HFF-Myc (cell line): ENCODE data around the gene MAP3K15.

Experiments used
- DNase-seq: peaks from one replicate; pipeline ENCODE4 v3.0.0-alpha.2; 2011; ENCODE audit warnings: low read depth; ENCODE audit errors: extremely low read depth
- H3K4me3 ChIP-seq: replicated peaks from 2 replicates; pipeline ENCODE4 v1.5.1; 2011; ENCODE audit warnings: low read depth, mild to moderate bottlenecking, control low read depth, low read length
- TF ChIP-seq, protein P1 (sequence below): IDR thresholded peaks from 2 replicates; pipeline ENCODE4 v1.5.1; 2012; ENCODE audit warnings: mild to moderate bottlenecking, low read depth, low read length, control low read depth; ENCODE audit errors: missing control alignments

Gene MAP3K15

DNA sequence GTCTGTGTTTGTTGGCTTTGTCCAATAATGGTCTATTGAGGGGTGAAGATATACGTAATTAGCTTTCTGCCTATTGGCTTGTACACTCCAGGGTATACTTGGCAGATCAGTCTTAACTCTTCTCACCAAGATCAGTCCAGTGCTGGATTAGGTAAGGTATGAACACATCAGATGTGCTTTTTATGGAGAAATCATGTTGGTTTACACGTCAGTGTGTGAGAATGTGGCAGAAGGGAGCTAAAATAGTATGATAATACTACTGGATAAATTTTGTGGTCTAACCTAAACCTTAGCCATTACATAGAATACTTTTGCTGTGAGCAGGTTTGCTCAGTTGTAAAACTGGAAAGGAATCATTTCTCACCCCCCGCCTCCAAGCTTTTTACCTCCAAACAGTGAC is 167.4 kb downstream of the MAP3K15 start:
- H3K4me3 ChIP-seq: no peak overlapping the region
- TF ChIP-seq, protein P1, sequence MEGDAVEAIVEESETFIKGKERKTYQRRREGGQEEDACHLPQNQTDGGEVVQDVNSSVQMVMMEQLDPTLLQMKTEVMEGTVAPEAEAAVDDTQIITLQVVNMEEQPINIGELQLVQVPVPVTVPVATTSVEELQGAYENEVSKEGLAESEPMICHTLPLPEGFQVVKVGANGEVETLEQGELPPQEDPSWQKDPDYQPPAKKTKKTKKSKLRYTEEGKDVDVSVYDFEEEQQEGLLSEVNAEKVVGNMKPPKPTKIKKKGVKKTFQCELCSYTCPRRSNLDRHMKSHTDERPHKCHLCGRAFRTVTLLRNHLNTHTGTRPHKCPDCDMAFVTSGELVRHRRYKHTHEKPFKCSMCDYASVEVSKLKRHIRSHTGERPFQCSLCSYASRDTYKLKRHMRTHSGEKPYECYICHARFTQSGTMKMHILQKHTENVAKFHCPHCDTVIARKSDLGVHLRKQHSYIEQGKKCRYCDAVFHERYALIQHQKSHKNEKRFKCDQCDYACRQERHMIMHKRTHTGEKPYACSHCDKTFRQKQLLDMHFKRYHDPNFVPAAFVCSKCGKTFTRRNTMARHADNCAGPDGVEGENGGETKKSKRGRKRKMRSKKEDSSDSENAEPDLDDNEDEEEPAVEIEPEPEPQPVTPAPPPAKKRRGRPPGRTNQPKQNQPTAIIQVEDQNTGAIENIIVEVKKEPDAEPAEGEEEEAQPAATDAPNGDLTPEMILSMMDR: no peak
- DNase-seq: no peak

DNA sequence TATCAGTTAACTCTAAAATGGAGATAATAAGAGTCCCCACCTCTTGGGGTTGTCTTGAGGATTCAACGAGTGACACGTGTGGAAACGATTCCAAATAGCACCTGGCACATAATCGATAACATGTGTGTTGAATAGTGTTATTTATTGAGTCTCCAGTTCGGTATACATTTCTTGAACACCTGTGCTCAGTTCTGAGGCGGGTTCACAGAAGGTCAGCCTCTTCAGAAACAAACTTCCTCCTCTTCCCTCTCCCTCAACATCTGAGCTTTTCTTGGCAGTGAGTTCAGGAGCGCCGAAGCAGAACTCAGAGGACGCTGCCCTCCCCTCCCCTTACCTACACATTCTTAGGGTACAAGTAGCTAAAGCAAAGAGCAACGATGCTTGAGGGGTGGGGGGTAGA is 170.6 kb downstream of the MAP3K15 start:
- no peak for DNase-seq
- H3K4me3 ChIP-seq: peak overlapping the region; percentile 70
- TF ChIP-seq, protein P1: no peak

DNA sequence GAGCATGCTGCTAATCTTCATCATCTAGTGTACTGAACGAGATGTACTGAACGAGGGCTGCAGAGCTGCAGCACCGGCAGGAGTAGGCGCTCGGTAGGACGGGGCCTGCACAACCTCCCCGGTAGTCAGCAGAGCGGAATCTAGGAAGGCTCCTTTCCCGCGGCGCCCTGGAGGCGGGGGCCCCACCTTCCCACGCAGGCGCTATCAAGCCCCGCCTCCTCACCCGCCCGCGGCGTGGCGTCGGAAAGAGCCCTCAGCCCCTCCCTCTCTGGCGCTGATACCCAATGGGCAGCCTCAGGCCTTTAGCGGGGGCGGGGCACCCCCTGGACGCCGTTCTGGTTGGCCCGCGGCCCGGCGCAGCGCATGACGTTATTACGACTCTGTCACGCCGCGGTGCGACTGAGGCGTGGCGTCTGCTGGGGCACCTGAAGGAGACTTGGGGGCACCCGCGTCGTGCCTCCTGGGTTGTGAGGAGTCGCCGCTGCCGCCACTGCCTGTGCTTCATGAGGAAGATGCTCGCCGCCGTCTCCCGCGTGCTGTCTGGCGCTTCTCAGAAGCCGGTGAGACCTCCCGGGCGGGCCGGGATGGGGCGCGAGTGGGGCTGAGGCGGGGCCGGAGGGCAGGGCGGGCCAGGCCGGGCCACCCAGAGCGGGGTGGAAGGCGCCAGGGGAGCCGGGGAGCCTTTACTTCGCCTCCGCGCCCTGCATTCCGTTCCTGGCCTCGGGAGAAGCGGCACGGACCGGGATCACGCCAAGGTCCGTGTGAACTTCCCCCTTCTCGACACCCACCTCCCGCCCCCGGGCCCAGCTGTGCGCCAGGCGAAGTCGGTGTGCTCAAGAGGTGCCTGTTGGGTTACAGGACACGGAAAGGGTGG is 171.5 kb downstream of the MAP3K15 start, which contains the start of gene PDHA1:
TSS of gene PDHA1 (plus strand) at position 393 of the 874 bp plus-strand sequence. CDS start at position 504, 111 bp downstream.
- TF ChIP-seq, protein P1: no peak
- peak within 1 kb of the TSS; percentile 70 for H3K4me3 ChIP-seq
- peak; percentile 67 for DNase-seq

DNA sequence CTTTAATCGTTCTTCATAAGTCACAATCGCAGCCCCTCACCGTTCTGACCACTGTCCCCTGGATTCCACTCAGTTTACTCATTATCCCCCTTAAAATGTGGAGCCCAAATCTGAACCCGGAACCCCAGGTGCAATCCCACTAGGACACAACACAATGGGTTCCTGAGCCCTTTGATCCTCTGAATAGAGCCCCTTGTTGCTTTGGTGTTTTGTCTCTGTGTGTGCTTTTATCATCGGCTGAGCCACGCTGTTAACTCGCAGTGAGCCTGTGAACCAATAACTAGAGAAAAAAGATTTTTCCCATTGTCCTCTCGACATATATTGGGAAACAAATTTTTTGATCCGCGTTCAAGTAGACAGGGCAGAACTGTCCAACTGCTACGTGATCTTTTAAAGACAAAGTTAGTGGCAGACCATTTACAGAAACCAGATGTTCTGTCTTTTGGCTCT is 172.2 kb downstream of the MAP3K15 start:
- H3K4me3 ChIP-seq: peak overlapping the region; percentile 70
- DNase-seq: no peak
- TF ChIP-seq, protein P1: no peak

DNA sequence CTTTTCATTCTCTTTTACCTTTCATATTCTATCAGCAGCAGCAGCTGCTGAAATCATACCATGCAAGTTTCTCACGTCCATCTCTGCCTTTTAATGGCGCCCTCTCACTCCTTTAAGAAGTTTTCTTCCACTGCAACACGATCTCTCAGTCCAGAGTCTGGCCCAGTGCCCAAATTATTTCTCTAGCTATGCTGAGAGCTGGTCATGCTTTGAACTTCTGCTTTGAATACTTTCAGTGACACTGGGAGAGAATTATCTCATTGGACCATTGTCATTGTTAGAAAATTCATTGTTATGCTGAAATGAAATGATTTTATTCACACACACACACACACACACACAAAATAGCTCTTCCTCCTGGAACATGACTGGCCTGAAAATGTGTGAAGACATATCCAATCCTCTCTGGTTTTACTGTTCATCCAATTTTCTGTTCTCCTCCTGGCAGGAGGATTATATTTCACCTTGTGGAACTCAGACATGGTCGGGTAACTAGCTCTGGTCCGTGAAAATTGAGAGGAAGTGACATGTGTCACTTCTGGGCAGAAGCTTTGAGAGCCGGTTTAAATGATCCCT is 172.9 kb downstream of the MAP3K15 start:
- TF ChIP-seq, protein P1: no peak
- DNase-seq: no peak
- no peak overlapping the region for H3K4me3 ChIP-seq

DNA sequence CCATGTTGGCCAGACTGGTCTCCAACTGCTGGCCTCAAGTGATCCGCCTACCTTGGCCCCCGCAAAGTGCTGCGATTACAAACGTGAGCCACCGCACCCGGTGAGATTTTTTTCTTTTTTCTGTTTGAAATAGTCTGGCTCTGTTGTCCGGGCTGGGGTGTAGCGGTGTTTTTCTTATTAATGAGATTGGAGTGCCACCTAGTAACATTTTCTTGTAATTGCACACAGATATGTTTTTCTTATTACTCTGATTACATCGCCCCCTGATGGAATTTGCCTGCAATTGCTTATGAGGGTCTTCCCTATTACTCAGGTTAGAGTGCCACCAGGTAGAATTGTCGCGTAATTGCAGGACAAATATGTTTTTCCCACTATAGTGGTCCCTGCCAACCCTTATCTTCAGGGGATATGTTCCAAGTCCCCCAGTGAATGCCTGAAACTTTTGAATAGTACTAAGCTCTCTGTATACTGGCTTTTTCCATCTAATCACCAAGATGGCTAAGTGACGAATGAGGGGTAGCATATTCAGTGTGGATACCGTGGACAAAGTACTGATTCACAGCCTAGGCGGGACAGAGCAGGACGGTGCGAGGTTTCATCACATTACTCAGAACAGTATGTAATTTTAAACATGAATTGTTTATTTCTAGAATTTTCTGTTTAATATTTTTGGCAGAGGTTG is 180.2 kb downstream of the MAP3K15 start:
- no peak overlapping the region for H3K4me3 ChIP-seq
- peak; percentile 7 for DNase-seq
- TF ChIP-seq, protein P1: peak; percentile 49
